HEK293 (cell line): Measurements from ENCODE around the gene ZNF536.

Source experiments
- HOXD13 ChIP-seq: sonication (generic); formaldehyde crosslinking; IDR thresholded peaks from 2 replicates; pipeline ENCODE4 v1.8.0; 2022; ENCODE audit warnings: missing genetic modification reagents, borderline replicate concordance
- KLF1 ChIP-seq: fragments of 450-650 bp; formaldehyde crosslinking; IDR thresholded peaks from 2 replicates; pipeline ENCODE4 v1.5.1; 2016; ENCODE audit warnings: missing biosample characterization, missing genetic modification characterization
- KLF16 ChIP-seq: fragments of 450-650 bp; formaldehyde crosslinking; IDR thresholded peaks from 2 replicates; pipeline ENCODE4 v1.5.1; 2017; ENCODE audit warnings: missing biosample characterization, missing genetic modification characterization
- KLF17 ChIP-seq: fragments of 450-650 bp; formaldehyde crosslinking; IDR thresholded peaks from 2 replicates; pipeline ENCODE4 v1.5.1; 2016; ENCODE audit warnings: missing biosample characterization, missing genetic modification characterization
- KLF8 ChIP-seq: fragments of 450-650 bp; formaldehyde crosslinking; IDR thresholded peaks from 2 replicates; pipeline ENCODE4 v1.5.1; 2016; ENCODE audit warnings: missing biosample characterization, missing genetic modification characterization
- KLF9 ChIP-seq: fragments of 450-650 bp; formaldehyde crosslinking; IDR thresholded peaks from 2 replicates; pipeline ENCODE4 v1.5.1; 2016; ENCODE audit warnings: missing biosample characterization, missing genetic modification characterization, low read depth
- RBAK ChIP-seq: fragments of 450-650 bp; formaldehyde crosslinking; IDR thresholded peaks from 2 replicates; pipeline ENCODE4 v1.5.1; 2016; ENCODE audit warnings: missing biosample characterization, missing genetic modification characterization
- SCRT1 ChIP-seq: fragments of 450-650 bp; formaldehyde crosslinking; IDR thresholded peaks from 2 replicates; pipeline ENCODE4 v1.5.1; 2016; ENCODE audit warnings: missing biosample characterization, missing genetic modification characterization, borderline replicate concordance
- YY1 ChIP-seq: fragments of 450-650 bp; formaldehyde crosslinking; IDR thresholded peaks from 2 replicates; pipeline ENCODE4 v1.5.1; 2018; ENCODE audit warnings: missing biosample characterization, missing genetic modification characterization
- ZBTB21 ChIP-seq: fragments of 450-650 bp; formaldehyde crosslinking; IDR thresholded peaks from 2 replicates; pipeline ENCODE4 v1.5.1; 2017; ENCODE audit warnings: missing biosample characterization, missing genetic modification characterization
- ZEB2 ChIP-seq: fragments of 450-650 bp; formaldehyde crosslinking; IDR thresholded peaks from 2 replicates; pipeline ENCODE4 v1.5.1; 2016; ENCODE audit warnings: missing biosample characterization, missing genetic modification characterization
- ZFP3 ChIP-seq: fragments of 450-650 bp; formaldehyde crosslinking; IDR thresholded peaks from 2 replicates; pipeline ENCODE4 v1.5.1; 2016; ENCODE audit warnings: low read depth, missing biosample characterization, missing genetic modification characterization
- ZFP37 ChIP-seq: fragments of 450-650 bp; formaldehyde crosslinking; IDR thresholded peaks from 2 replicates; pipeline ENCODE4 v1.5.1; 2016; ENCODE audit warnings: missing biosample characterization, missing genetic modification characterization
- ZIC2 ChIP-seq: fragments of 450-650 bp; formaldehyde crosslinking; IDR thresholded peaks from 2 replicates; pipeline ENCODE4 v1.5.1; 2016; ENCODE audit warnings: missing biosample characterization, missing genetic modification characterization
- ZNF133 ChIP-seq: fragments of 450-650 bp; formaldehyde crosslinking; IDR thresholded peaks from 2 replicates; pipeline ENCODE4 v1.5.1; 2016; ENCODE audit warnings: missing biosample characterization, missing genetic modification characterization
- ZNF146 ChIP-seq: fragments of 450-650 bp; formaldehyde crosslinking; IDR thresholded peaks from 2 replicates; pipeline ENCODE4 v1.5.1; 2016; ENCODE audit warnings: missing biosample characterization, missing genetic modification characterization
- ZNF280C ChIP-seq: fragments of 450-650 bp; formaldehyde crosslinking; IDR thresholded peaks from 2 replicates; pipeline ENCODE4 v1.5.1; 2016; ENCODE audit warnings: missing biosample characterization, missing genetic modification characterization
- ZNF391 ChIP-seq: fragments of 450-650 bp; formaldehyde crosslinking; IDR thresholded peaks from 2 replicates; pipeline ENCODE4 v1.5.1; 2016; ENCODE audit warnings: low read depth, missing biosample characterization, missing genetic modification characterization, borderline replicate concordance
- ZNF404 ChIP-seq: fragments of 450-650 bp; formaldehyde crosslinking; IDR thresholded peaks from 2 replicates; pipeline ENCODE4 v1.5.1; 2017; ENCODE audit warnings: missing biosample characterization, missing genetic modification characterization
- ZNF416 ChIP-seq: fragments of 450-650 bp; formaldehyde crosslinking; IDR thresholded peaks from 2 replicates; pipeline ENCODE4 v1.5.1; 2016; ENCODE audit warnings: missing biosample characterization, missing genetic modification characterization
- ZNF449 ChIP-seq: fragments of 450-650 bp; formaldehyde crosslinking; IDR thresholded peaks from 2 replicates; pipeline ENCODE4 v1.5.1; 2017; ENCODE audit warnings: missing biosample characterization, mild to moderate bottlenecking, missing genetic modification characterization, moderate library complexity
- ZNF518A ChIP-seq: fragments of 450-650 bp; formaldehyde crosslinking; conservative IDR thresholded peaks from 2 replicates; pipeline ENCODE4 v1.5.1; 2016; ENCODE audit warnings: low read depth, missing biosample characterization, missing genetic modification characterization
- ZNF529 ChIP-seq: fragments of 450-650 bp; formaldehyde crosslinking; IDR thresholded peaks from 2 replicates; pipeline ENCODE4 v1.5.1; 2017; ENCODE audit warnings: missing genetic modification characterization, missing biosample characterization; ENCODE audit not compliant: insufficient replicate concordance
- ZNF555 ChIP-seq: fragments of 450-650 bp; formaldehyde crosslinking; conservative IDR thresholded peaks from 2 replicates; pipeline ENCODE4 v1.5.1; 2017; ENCODE audit warnings: missing biosample characterization, mild to moderate bottlenecking, missing genetic modification characterization, inconsistent platforms
- ZNF585B ChIP-seq: fragments of 450-650 bp; formaldehyde crosslinking; IDR thresholded peaks from 2 replicates; pipeline ENCODE4 v1.5.1; 2016; ENCODE audit warnings: missing biosample characterization, missing genetic modification characterization
- ZNF621 ChIP-seq: fragments of 450-650 bp; formaldehyde crosslinking; IDR thresholded peaks from 2 replicates; pipeline ENCODE4 v1.5.1; 2017; ENCODE audit warnings: missing biosample characterization, missing genetic modification characterization
- ZNF677 ChIP-seq: fragments of 450-650 bp; IDR thresholded peaks from 2 replicates; pipeline ENCODE4 v1.5.0; 2018; ENCODE audit warnings: missing biosample characterization, mild to moderate bottlenecking, missing genetic modification characterization, moderate library complexity
- ZNF701 ChIP-seq: fragments of 450-650 bp; formaldehyde crosslinking; IDR thresholded peaks from 2 replicates; pipeline ENCODE4 v1.5.1; 2016; ENCODE audit warnings: missing biosample characterization, missing genetic modification characterization
- ZNF776 ChIP-seq: fragments of 450-650 bp; formaldehyde crosslinking; IDR thresholded peaks from 2 replicates; pipeline ENCODE4 v1.5.0; 2017; ENCODE audit warnings: missing biosample characterization, missing genetic modification characterization, borderline replicate concordance
- ZNF830 ChIP-seq: fragments of 450-650 bp; IDR thresholded peaks from 2 replicates; pipeline ENCODE4 v1.5.0; 2018; ENCODE audit warnings: missing biosample characterization, missing genetic modification characterization, low read depth, mild to moderate bottlenecking, moderate library complexity
- ZSCAN16 ChIP-seq: fragments of 450-650 bp; formaldehyde crosslinking; IDR thresholded peaks from 2 replicates; pipeline ENCODE4 v1.5.1; 2016; ENCODE audit warnings: missing biosample characterization, missing genetic modification characterization

ZNF536 gene

GRCh38 chr19:30391554-30392551, 19.7 kb downstream of the ZNF536 start (continued):
- TF ChIP-seq ZNF518A (0 out of 2 replicates have a peak, but pooled peaks have one; percentile 9), YY1 (no peak), KLF16 (no peak), KLF1 (tag by site-specific recombination) (peak; percentile 98), ZSCAN16 (tag by site-specific recombination) (no peak), ZBTB21 (tag by site-specific recombination) (no peak), ZNF449 (tag by site-specific recombination) (no peak), ZNF621 (tag by site-specific recombination) (no peak), ZNF391 (no peak), KLF9 (tag by site-specific recombination) (0 out of 2 replicates have a peak, but pooled peaks have one; percentile 41), ZFP3 (tag by site-specific recombination) (no peak), ZNF404 (no peak), ZNF776 (tag by site-specific recombination) (no peak), ZNF529 (tag by site-specific recombination) (no peak), ZFP37 (tag by site-specific recombination) (no peak), RBAK (tag by site-specific recombination) (no peak), ZIC2 (peak; percentile 83), ZNF585B (tag by site-specific recombination) (no peak), ZNF133 (tag by site-specific recombination) (no peak), ZNF280C (no peak), ZEB2 (tag by site-specific recombination) (peak; percentile 67; the same call in 1 of the 2 replicates), KLF17 (tag by site-specific recombination) (no peak; the same call in none of the 2 replicates), ZNF555 (tag by site-specific recombination) (no peak), HOXD13 (CRISPR knock-in tag) (no peak), ZNF701 (tag by site-specific recombination) (no peak), KLF8 (tag by site-specific recombination) (0 out of 2 replicates have a peak, but pooled peaks have one; percentile 46), ZNF416 (no peak), ZNF830 (tag by site-specific recombination) (no peak), ZNF677 (tag by site-specific recombination) (no peak), SCRT1 (tag by site-specific recombination) (no peak), ZNF146 (tag by site-specific recombination) (no peak)
